A549 treated with AZD9567 at 1 μM for 4 hours (cell line): ENCODE measurements around the gene PBXIP1. TPM values are rescaled to one million over a fixed set of nuclear protein-coding genes. Genes with fewer than 3 reads are reported as not detected.

Source experiments
- total RNA-seq: library from RNA; stranded (reverse); fragments of 200-300 nt; extraction: Qiagen RNA extraction; gene quantifications from 5 replicates; pipeline ENCODE4 v1.2.3, GENCODE V29; 2022; ENCODE audit not compliant: insufficient read depth

Gene PBXIP1, protein sequence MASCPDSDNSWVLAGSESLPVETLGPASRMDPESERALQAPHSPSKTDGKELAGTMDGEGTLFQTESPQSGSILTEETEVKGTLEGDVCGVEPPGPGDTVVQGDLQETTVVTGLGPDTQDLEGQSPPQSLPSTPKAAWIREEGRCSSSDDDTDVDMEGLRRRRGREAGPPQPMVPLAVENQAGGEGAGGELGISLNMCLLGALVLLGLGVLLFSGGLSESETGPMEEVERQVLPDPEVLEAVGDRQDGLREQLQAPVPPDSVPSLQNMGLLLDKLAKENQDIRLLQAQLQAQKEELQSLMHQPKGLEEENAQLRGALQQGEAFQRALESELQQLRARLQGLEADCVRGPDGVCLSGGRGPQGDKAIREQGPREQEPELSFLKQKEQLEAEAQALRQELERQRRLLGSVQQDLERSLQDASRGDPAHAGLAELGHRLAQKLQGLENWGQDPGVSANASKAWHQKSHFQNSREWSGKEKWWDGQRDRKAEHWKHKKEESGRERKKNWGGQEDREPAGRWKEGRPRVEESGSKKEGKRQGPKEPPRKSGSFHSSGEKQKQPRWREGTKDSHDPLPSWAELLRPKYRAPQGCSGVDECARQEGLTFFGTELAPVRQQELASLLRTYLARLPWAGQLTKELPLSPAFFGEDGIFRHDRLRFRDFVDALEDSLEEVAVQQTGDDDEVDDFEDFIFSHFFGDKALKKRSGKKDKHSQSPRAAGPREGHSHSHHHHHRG
- total RNA-seq = 8.0 to 15.6 TPM (median 13.9 TPM) in 5 replicates

GRCh38 chr1:154955718-154956543 is at the start of gene PBXIP1:
Gene PBXIP1 (minus strand): TSS chr1:154956099. CDS start chr1:154953721, 2,378 bp downstream.

DNA sequence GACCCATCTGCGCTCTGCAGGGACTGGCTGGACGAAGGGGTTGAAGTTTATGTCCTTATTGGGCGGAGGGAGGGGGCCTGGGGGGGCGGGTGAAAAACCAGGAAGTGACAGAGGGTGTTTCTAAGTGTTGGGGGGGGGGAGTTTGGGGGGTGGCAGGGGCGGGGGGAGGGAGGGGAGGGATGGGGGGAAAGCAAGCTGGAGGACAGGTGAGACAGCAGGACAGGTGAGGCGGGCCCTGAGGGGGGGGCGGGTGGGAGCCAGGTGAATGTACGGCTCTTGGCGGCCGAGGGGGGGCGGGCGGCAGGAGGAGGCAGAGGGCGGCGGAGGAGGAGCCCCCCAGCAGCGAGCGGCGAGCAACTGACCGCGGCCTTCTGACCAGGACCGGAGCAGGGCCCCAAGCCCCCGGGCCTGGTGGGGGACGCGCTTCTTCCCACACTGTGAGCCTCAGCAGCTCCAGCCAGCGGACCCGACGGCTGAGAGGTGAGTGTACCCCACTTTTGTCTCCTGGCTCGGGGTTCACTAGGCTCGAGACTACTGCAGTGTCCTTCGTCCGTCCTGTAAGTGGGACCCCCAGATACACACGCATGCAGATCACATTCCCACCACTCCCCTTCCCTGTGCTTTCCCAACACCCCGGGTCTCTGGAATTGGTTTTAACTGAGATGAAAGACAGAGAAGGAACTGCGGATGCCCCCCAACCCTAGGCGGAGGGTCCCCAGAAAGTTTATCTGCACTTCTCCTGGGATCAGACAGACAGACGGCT is 46.7 kb upstream of the PBXIP1 start, which contains the start of gene ZBTB7B:
Gene ZBTB7B, plus strand, starts transcription at position 339 of the 763 bp plus-strand sequence. CDS start 11,859 bp downstream, outside the sequence.

GRCh38 chr1:154993572-154994268 is 37.8 kb upstream of the PBXIP1 start, which contains the start of gene LENEP:
Gene LENEP (plus strand): TSS chr1:154993586. CDS start chr1:154993608, 22 bp downstream.

DNA sequence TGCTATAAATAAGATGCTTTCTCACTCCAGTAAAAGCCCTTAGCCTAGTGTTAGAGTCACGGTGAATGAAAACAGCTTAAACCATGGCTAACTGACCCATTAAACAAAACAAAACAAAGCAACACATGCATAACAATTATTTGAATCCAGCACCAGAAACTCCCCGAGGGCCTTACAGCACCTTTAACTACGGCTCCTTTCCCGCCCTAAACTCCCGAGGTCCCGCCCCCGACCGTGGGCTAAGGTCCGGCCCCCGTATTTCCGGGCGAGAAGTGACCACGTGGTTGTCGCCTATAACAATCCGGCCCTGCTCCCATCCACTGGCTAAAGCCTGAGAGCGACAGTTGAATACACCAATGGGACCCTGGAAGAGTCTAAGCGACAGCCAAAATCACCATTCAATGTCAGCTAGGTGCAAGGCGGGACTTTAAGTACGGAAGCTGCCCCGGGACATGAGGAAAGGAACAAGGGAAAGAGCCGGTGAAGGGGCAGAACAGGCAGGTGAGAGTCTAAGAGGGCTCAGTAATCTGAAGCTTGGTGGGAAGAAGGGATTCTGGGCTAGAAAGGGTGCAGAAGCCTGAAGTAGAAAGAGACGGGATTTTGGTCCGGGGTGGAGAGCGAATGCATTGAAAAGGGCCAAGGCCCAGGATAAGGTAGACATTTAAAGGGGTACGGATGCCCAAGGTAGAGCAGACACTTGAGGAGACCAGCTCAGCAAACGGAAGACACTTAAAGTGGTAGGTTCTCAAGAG is 27.2 kb upstream of the PBXIP1 start, which contains the start of gene FLAD1:
Gene FLAD1, plus strand, starts transcription at position 448 of the 752 bp plus-strand sequence. CDS start 351 bp downstream, outside the sequence.

DNA sequence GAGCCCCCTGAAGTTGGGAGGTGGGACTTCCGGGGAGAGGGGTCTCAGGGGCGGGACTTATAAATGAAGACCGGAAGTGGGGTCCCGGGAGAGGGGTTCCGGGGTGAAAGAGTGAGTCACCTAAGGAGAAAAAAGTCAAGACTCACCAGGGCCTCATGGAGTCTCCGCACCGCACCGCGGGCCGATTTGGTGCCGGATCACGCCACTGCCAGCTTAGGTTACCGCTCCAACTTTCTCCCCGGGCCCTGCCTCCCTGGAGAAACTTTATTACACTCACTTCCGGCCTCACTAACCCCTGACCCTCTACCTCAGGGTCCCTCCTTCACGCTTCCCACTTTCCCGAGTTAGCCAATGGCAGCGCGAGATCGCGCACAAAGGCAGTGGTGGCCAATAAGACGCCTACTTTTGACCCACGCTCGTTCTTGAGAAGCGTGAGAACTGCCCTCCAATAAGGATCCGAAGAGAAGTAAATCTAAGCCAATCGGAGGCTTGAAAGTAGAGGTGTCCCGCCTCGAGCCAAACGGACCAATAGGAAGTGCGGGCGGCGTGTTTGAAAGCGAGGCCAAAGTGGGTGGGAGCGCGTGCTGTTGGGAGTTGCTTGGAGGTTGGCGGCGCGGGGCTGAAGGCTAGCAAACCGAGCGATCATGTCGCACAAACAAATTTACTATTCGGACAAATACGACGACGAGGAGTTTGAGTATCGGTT is 18.4 kb upstream of the PBXIP1 start, which contains the start of gene CKS1B:
Gene CKS1B, plus strand, starts transcription at position 580 of the 706 bp plus-strand sequence. Its CDS starts 65 bp downstream, at position 645.

DNA sequence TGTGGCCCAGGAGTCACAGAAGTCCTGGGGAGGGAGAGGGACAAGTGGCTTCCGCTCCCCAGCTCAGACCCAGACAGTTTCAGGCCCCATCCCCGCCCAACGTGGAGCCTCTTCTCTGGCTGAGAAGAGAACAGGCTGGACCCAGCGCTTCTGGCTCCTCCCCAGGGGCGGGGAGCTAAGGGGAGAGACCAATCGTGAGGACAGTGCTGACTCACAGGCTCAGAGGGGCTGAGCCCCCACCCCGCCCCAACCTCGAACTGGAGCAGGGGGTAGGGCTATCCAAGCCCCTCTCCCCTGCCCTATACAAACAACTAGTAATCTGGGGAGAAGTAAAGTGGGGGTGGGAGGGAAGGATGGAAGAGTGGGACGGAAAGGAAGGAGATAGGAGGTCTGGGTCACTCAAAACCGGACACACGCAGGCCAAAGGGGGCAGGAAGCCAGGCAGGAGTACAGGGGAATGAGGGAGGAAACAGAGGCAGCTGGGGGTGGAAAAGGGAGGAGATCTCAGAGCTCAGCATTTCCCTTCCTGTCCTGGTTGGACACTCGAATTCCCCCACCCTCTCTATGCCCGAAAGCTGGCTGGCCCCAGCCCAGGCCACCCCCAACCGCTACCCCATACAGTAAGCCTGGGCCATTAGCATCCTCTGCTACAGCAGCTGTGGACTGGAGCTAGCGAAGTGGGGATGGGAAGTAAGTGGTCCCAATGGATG is 14.9 kb upstream of the PBXIP1 start, which contains the start of gene SHC1:
Gene SHC1, minus strand, starts transcription at position 117 of the 710 bp plus-strand sequence. CDS start 221 bp downstream, outside the sequence.

GRCh38 chr1:154961207-154962155 is 5.6 kb upstream of the PBXIP1 start, which contains the start of gene PYGO2:
Gene PYGO2 (minus strand): TSS chr1:154961782. CDS start chr1:154961576, 206 bp downstream.

GRCh38 chr1:154936555-154937084 is 19.3 kb downstream of the PBXIP1 start, which contains the start of gene PMVK:
Gene PMVK (minus strand): TSS chr1:154936719. CDS start chr1:154936685, 34 bp downstream.

Other genes with a start within 250 kb of the PBXIP1 start
- gene KCNN3, start 85.8 kb downstream of the PBXIP1 start, total RNA-seq = 0.01 to 0.05 TPM (median 0.03 TPM) in 4 of 5 replicates, not detected in the other
- gene PMVK, start 19.4 kb downstream of the PBXIP1 start, total RNA-seq = 33.5 to 46.0 TPM (median 43.0 TPM) in 5 replicates
- gene PYGO2, start 5.7 kb upstream of the PBXIP1 start, total RNA-seq = 23.8 to 25.3 TPM (median 24.4 TPM) in 5 replicates
- gene SHC1, start 14.6 kb upstream of the PBXIP1 start, total RNA-seq = 163 to 228 TPM (median 221 TPM) in 5 replicates
- 350 to 384 TPM (median 355 TPM) in 5 replicates for gene CKS1B, start 18.6 kb upstream of the PBXIP1 start, total RNA-seq
- 34.0 to 47.4 TPM (median 47.2 TPM) in 5 replicates for gene FLAD1, start 27.2 kb upstream of the PBXIP1 start, total RNA-seq
- gene LENEP, start 37.5 kb upstream of the PBXIP1 start, total RNA-seq = not detected in 5 replicates
- 30.4 to 41.5 TPM (median 37.4 TPM) in 5 replicates for gene ZBTB7B, start 46.7 kb upstream of the PBXIP1 start, total RNA-seq
- 0.38 to 0.88 TPM (median 0.56 TPM) in 4 of 5 replicates, not detected in the other for gene DCST2, start 77.7 kb upstream of the PBXIP1 start, total RNA-seq
- gene DCST1, start 77.7 kb upstream of the PBXIP1 start, total RNA-seq = not detected in 5 replicates
- gene ADAM15, start 95.2 kb upstream of the PBXIP1 start, total RNA-seq = 55.7 to 115 TPM (median 104 TPM) in 5 replicates
- gene EFNA4, start 107.6 kb upstream of the PBXIP1 start, total RNA-seq = 11.3 to 14.4 TPM (median 13.2 TPM) in 5 replicates
- 7.0 to 11.0 TPM (median 7.7 TPM) in 5 replicates for gene EFNA3, start 122.7 kb upstream of the PBXIP1 start, total RNA-seq
- 23.7 to 35.1 TPM (median 30.9 TPM) in 5 replicates for gene EFNA1, start 171.8 kb upstream of the PBXIP1 start, total RNA-seq
- gene SLC50A1, start 179.8 kb upstream of the PBXIP1 start, total RNA-seq = 32.9 to 44.7 TPM (median 35.7 TPM) in 5 replicates
- gene DPM3, start 184.4 kb upstream of the PBXIP1 start, total RNA-seq = 71.3 to 102 TPM (median 100 TPM) in 5 replicates
- gene KRTCAP2, start 217.2 kb upstream of the PBXIP1 start, total RNA-seq = 226 to 261 TPM (median 239 TPM) in 5 replicates
- gene TRIM46, start 217.8 kb upstream of the PBXIP1 start, total RNA-seq = 1.6 to 2.4 TPM (median 2.0 TPM) in 4 of 5 replicates, not detected in the other